ENCODE measurements around the gene PLBD1. TPM values are rescaled to one million over a fixed set of nuclear protein-coding genes. Genes with fewer than 3 reads are reported as not detected.

The PLBD1 gene
- total RNA-seq, 1 donor from 2014 or later = 3.5 TPM

- Mint-ChIP-seq H3K9me3 (peaks cover under 1% of the 10 kb centered on the region), H3K27ac (ENCODE audit: unreplicated experiment) (no peak overlapping the region), H3K4me3 (no peak overlapping the region), H3K36me3 (ENCODE audit: low read depth) (no peaks in the 10 kb centered on the region), H3K27me3 (ENCODE audit: low read depth) (no peaks in the 10 kb centered on the region), H3K4me1 (no peaks in the 10 kb centered on the region)
- DNase-seq (ENCODE audit: low read depth, low spot score) = no peak
- no peak for TF ChIP-seq CTCF (conservative IDR thresholded peaks at IDR 0.05)
Observed at GRCh38 chr12:14576896-14577295, 9.2 kb upstream of the PLBD1 start.

- Mint-ChIP-seq H3K36me3 (ENCODE audit: low read depth) (no peaks in the 10 kb centered on the region), H3K27ac (ENCODE audit: unreplicated experiment) (no peak overlapping the region), H3K27me3 (ENCODE audit: low read depth) (no peaks in the 10 kb centered on the region), H3K4me1 (no peaks in the 10 kb centered on the region), H3K9me3 (no peaks in the 10 kb centered on the region), H3K4me3 (no peak overlapping the region)
- TF ChIP-seq CTCF (conservative IDR thresholded peaks at IDR 0.05) = no peak
- DNase-seq (ENCODE audit: low read depth, low spot score) = no peak
Observed at GRCh38 chr12:14575585-14575984, 7.9 kb upstream of the PLBD1 start.

- Mint-ChIP-seq H3K36me3 (ENCODE audit: low read depth) (no peaks in the 10 kb centered on the region), H3K27ac (ENCODE audit: unreplicated experiment) (no peak overlapping the region), H3K4me3 (no peak overlapping the region), H3K27me3 (ENCODE audit: low read depth) (peaks cover 3% of the 10 kb centered on the region), H3K4me1 (peaks cover 3% of the 10 kb centered on the region), H3K9me3 (no peaks in the 10 kb centered on the region)
- DNase-seq (ENCODE audit: low read depth, low spot score) = no peak
- TF ChIP-seq CTCF (conservative IDR thresholded peaks at IDR 0.05) = no peak
Observed at GRCh38 chr12:14573118-14573517, 5.4 kb upstream of the PLBD1 start.

- Mint-ChIP-seq H3K9me3 (no peaks in the 10 kb centered on the region), H3K27me3 (ENCODE audit: low read depth) (peaks cover 6% of the 10 kb centered on the region), H3K36me3 (ENCODE audit: low read depth) (no peaks in the 10 kb centered on the region), H3K4me3 (no peak overlapping the region), H3K4me1 (peaks cover 6% of the 10 kb centered on the region), H3K27ac (ENCODE audit: unreplicated experiment) (no peak overlapping the region)
- TF ChIP-seq CTCF (conservative IDR thresholded peaks at IDR 0.05) = no peak
- no peak for DNase-seq (ENCODE audit: low read depth, low spot score)
Observed at GRCh38 chr12:14572401-14572800, 4.7 kb upstream of the PLBD1 start.

- DNase-seq (ENCODE audit: low read depth, low spot score) = no peak
- no peak for TF ChIP-seq CTCF (conservative IDR thresholded peaks at IDR 0.05)
- peaks cover 10% of the 10 kb centered on the region for H3K27me3 Mint-ChIP-seq (ENCODE audit: low read depth)
- no peaks in the 10 kb centered on the region for H3K36me3 Mint-ChIP-seq (ENCODE audit: low read depth)
- no peaks in the 10 kb centered on the region for H3K9me3 Mint-ChIP-seq
- H3K4me1 Mint-ChIP-seq = peaks cover 11% of the 10 kb centered on the region
- H3K4me3 Mint-ChIP-seq = no peak overlapping the region
- H3K27ac Mint-ChIP-seq (ENCODE audit: unreplicated experiment) = no peak overlapping the region
Observed at GRCh38 chr12:14571779-14572178, 4.1 kb upstream of the PLBD1 start.

GRCh38 chr12:14570231-14570630 lies 2.5 kb upstream of the PLBD1 start:
- DNase-seq (ENCODE audit: low read depth, low spot score) = no peak
- peaks cover 11% of the 10 kb centered on the region for H3K27me3 Mint-ChIP-seq (ENCODE audit: low read depth)
- H3K9me3 Mint-ChIP-seq = no peaks in the 10 kb centered on the region
- H3K4me1 Mint-ChIP-seq = peaks cover 11% of the 10 kb centered on the region
- H3K27ac Mint-ChIP-seq (ENCODE audit: unreplicated experiment) = no peak overlapping the region
- H3K4me3 Mint-ChIP-seq = no peak overlapping the region
- TF ChIP-seq CTCF (conservative IDR thresholded peaks at IDR 0.05) = no peak
- H3K36me3 Mint-ChIP-seq (ENCODE audit: low read depth) = no peaks in the 10 kb centered on the region

Data from neural crest cell (in vitro differentiated cells).